ENCODE results near the gene SERPINA4.
"Not testable (repeated sequence)": the region's sequence is repeated elsewhere in the genome, so short reads cannot be mapped to it uniquely, and the experiment has no call there.

Gene SERPINA4

GRCh38 chr14:94591073-94591472 is 29.8 kb downstream of the SERPINA4 start:
- DNase-seq (ENCODE audit: low read depth in 2 of 2) = no peak

DNA sequence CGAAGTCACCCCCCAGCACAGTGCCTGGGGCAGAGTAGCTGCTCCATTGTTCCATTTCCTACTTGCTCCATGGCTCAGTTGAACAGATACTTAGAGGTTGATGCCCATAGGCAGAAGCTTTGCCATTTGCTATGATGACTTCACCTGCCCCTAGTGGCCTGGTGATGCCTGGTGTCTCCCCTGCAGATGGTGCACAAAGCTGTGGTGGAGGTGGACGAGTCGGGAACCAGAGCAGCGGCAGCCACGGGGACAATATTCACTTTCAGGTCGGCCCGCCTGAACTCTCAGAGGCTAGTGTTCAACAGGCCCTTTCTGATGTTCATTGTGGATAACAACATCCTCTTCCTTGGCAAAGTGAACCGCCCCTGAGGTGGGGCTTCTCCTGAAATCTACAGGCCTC is 30.6 kb downstream of the SERPINA4 start:
- DNase-seq (ENCODE audit: low read depth in 2 of 2) = no peak

GRCh38 chr14:94592457-94592856 is 31.2 kb downstream of the SERPINA4 start:
- no peak for DNase-seq (ENCODE audit: low read depth in 2 of 2)

DNA sequence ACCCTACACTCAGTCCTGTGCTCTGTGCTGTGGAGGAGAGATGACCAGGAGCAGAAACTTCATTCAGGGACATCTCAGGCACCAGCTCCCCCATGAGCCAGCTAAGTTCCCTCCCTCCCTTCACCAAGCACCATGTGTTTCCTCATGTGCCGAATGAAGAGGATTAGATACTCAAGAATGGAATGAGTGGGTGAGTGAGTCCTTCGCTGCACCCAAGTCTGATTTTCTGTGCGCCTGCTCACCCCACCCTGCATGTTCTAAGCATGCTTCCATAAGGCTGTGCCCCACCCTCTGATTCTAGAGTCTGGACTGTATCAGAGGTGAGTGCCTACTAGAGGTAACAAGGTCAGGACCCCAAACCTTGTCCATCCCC is 32.1 kb downstream of the SERPINA4 start:
- no peak for DNase-seq (ENCODE audit: low read depth in 2 of 2)

DNA sequence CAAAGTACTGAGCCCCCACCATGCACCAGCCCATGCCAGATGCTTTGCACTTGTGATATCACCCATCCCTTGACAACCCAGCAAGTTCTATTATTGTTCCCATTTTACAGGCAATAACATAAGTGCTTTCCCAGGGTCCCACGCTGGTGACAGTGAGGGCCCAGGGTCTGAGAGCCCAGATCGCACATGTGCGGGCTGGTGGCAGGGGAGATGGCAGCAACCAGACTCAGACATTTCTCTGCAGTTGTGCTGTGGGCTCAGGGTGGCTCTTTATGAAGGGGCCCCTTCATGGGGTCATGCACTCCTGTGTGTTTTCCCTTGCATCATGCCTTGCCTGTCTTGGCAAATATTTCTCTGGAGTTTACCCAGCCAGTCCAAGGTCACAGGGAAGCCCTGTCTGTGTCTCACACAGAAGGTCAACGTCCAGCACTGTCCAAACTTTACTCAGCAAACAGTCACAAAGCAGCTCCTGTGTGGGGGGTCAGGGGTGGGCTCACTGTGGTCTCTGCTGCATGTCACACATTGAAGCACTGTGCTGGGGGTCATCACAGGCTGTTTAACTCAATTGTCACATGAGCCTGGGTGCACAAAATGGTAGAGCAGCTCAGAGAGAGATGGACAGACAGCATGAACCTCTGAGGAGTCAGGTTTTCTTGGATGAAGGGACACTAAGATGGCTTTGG is 32.6 kb downstream of the SERPINA4 start:
- DNase-seq (ENCODE audit: low read depth in 2 of 2) = no peak

- no peak for DNase-seq (ENCODE audit: low read depth in 2 of 2)
These were observed 33.2 kb downstream of the SERPINA4 start for GRCh38 chr14:94594441-94594840.

- DNase-seq (ENCODE audit: low read depth in 2 of 2) = no peak
These were observed 34.7 kb downstream of the SERPINA4 start for GRCh38 chr14:94595912-94596311.

GRCh38 chr14:94596361-94596760 is 35.1 kb downstream of the SERPINA4 start:
- no peak for DNase-seq (ENCODE audit: low read depth in 2 of 2)

DNA sequence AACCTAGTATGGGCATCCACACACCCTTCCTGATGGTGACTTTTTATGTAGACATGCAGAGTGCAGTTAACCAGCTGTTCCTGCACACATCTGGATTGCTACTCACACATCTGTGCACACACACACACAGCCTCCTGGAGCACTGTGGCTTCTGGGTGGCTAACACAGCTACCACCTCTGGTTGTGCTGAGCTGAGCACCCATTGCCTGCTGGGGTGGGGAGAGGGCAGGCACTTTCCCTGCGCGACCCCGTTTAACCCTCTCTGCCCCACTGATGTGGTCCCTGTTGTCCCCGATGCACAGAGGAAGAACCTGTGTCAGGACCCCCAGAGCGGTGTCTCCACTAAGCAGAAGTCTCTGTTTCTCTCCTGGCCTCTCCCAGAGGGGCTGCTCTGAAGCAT is 36.5 kb downstream of the SERPINA4 start:
- DNase-seq (ENCODE audit: low read depth in 2 of 2) = no peak

- no peak for DNase-seq (ENCODE audit: low read depth in 2 of 2)
These were observed 37.2 kb downstream of the SERPINA4 start for GRCh38 chr14:94598506-94598815.

DNA sequence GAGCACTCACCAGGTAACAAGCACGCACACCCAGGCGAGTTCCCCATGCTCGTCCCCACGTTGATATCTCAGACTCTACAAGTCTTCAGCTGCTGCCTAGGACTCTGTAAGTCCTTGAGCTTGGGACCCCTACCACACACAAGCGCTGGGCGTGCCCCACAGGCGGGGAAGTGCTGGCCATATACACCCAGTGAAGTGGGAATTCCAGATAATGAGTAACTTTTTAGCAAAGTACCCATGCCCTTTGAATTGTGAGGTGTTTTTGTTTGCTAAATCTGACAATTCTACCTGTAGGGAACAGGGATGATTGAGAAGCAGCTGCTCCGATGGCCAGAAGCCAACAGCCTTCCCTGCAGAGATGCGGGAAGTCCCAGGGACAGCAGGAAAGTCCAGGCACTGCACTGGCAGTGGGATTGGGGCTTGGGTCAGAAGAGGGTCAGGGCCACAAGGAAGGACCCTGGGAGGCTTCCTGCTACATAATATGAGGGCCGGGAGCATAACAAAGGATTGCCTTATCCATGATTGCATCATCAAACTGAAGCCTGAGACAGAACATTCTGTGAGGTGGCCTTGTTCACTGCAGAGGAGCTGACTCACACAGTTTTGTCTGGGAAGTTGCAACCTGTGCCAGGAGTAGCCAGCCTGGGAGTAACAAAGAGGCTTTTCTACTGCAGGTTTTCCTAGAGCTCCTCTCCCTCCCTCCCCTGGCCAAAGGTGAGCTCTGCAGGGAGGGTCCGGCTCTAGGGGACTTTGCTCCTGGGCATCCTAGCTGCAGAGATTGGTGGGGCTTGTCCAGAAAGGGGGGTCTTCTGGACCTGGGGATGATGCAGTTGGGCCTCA is 37.8 kb downstream of the SERPINA4 start:
- peak; percentile 86 to 88 for DNase-seq (ENCODE audit: low read depth in 2 of 2)

DNA sequence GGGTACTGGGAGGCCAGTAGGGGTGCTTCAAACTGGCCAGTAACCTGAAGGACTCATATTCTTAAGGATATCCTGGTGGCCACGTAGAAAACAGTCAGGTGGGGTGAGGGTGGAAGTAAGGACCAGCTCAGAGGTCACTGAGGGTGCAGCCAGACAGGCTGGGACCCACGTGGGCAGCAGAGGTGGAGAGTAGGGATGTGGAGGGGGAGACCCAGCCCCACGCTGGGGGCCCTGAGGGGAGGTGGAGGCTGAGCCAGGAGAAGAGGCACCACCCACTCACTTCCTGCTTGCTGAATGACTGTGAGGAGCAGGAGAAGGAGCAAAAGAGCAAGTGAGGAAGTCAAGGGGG is 38.4 kb downstream of the SERPINA4 start:
- DNase-seq (ENCODE audit: low read depth in 2 of 2) = no peak

DNA sequence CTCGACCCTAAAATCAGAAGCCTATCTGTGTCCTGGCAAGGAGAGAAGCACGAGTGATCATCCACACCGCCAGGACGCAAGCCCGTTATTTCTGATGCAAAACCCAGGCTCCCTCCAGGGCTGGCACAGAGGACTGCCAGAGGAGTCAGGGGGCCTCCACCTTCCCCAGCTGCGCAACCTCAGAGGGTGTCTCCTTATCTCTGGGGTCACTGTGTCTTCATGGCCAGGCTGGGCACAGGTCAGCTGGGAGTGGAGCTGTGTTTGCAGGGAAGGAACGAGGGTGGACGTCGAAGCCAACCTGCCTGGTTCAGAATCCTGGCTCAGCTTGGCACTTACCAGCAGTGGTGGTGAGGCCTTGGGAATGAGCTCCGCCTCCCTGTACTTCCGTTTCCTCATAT is 38.9 kb downstream of the SERPINA4 start:
- no peak for DNase-seq (ENCODE audit: low read depth in 2 of 2)

DNA sequence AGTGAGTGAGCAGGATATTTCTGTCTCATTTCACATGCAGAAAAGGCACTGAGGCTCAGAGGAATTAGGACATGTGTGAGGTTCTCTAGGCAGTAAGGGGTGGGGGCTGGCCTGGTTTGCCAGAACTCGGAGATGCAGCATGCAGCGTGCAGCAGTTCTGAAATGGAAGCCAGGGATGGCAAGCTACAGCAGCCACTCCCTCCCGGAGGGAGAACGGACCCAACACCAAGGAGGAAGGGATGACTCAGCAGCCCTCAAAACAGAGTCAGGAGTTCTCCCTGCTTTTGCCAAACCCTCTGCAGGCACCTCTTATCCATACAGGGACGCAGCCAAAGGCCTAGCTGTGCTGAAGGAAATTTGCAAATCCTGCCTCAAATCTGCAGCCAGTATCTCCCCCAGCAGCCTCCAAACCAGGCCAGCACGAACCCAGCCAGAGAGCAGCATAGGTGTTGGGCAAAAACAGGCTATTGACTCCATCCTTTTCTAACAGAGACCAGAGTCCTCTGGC is 40.7 kb downstream of the SERPINA4 start:
- DNase-seq (ENCODE audit: low read depth in 2 of 2) = peak; percentile 67 to 73

- DNase-seq (ENCODE audit: low read depth in 2 of 2) = no peak
These were observed 41.5 kb downstream of the SERPINA4 start for GRCh38 chr14:94602722-94603121.

DNA sequence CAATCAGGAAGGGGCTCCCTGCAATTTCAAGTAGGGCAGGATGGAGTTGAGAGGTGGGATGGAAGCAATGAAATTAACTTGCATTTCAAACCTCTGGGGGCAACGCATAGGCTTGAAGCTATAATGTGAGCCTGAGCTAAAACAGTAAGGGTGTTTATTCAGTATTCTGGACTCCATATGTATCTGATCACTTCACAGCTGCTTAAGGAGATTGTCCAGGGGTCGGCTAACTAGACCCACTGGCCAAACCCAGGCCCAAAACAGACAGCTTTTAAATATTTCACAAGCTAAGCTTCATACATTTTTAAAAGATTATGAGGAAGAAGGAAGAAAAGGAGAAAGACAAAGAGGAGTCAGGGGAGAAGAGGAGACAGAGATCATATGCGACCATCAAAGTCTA is 44.1 kb downstream of the SERPINA4 start:
- no peak for DNase-seq (ENCODE audit: low read depth in 2 of 2)

DNA sequence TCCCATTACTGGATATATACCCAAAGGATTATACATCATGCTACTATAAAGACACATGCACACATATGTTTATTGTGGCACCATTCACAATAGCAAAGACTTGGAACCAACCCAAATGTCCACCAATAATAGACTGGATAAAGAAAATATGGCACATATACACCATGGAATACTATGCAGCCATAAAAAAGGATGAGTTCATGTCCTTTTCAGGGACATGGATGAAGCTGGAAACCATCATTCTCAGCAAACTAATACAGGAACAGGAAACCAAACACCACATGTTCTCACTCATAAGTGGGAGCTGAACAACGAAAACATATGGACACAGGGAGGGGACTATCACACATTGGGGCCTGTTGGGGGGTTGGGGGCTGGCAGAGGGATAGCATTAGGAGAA is 47.7 kb downstream of the SERPINA4 start:
- DNase-seq (ENCODE audit: low read depth in 2 of 2) = not testable (repeated sequence)

DNA sequence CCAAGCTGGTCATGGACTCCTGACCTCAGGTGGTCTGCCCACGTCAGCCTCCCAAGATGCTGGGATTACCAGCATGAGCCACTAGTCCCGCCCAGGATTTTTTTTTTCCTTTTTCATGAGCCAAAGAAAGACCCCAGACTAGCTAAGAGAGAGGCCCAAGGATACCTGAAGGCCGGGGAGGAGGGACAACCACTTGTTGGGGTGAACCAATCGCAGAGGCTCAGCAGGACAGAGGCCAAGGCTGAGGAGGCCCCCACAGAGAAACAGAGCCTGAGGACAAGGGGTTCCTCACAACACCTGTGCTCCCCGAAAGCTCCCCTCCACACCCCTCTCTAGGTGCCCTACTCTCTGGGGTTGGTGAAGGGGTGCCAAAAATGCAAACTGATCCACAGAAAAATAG is 49.9 kb downstream of the SERPINA4 start:
- DNase-seq (ENCODE audit: low read depth in 2 of 2) = no peak

GRCh38 chr14:94612174-94612573 is 50.9 kb downstream of the SERPINA4 start, which contains the start of gene SERPINA3:
Gene SERPINA3 (plus strand): TSS chr14:94612391. CDS start chr14:94614442, 2,051 bp downstream.
- no peak for DNase-seq (ENCODE audit: low read depth in 2 of 2)

- no peak for DNase-seq (ENCODE audit: low read depth in 2 of 2)
These were observed 51.6 kb downstream of the SERPINA4 start for GRCh38 chr14:94612580-94613554.

DNA sequence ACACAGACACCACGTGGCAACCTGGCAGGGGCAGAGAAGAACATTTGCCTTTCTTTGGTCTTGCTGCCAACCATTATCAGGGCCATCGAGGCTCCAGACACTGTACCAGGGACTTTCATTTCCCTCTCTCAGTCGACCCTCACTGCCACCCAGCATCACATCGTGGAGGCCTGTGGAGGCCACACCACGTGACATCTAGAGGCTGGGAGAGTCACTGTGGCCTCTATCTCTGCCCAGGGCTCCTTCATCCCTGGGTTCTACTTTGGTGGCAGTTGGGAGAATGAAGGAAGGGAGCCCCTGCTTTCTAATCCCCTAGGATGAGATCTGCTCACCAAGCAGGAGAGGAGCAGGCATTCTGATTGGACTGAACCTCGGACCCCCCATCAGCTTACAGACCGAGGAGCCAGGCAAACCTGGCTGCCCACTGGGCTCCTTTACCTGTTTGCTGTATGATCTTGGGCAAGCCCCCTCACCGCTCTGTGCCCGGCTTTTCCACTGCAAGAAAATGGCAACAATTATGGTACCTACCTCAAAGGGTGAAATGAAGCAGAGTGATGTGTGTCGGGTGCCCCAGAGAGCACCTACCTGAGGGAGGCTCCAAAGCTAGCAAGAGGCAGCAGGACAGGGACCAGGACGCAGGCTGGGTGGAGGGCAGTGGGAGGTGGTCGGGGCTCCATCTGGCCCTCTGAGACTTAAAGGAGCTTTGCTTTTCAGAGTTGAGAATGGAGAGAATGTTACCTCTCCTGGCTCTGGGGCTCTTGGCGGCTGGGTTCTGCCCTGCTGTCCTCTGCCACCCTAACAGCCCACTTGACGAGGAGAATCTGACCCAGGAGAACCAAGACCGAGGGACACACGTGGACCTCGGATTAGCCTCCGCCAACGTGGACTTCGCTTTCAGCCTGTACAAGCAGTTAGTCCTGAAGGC is 52.7 kb downstream of the SERPINA4 start:
- DNase-seq (ENCODE audit: low read depth in 2 of 2) = no peak
